PC-9 (cell line): ENCODE data around the gene ARV1. TPM values are rescaled to one million over a fixed set of nuclear protein-coding genes. Genes with fewer than 3 reads are reported as not detected.
"Not testable (repeated sequence)": the region's sequence is repeated elsewhere in the genome, so short reads cannot be mapped to it uniquely, and the experiment has no call there.

Experiments
- BruUV-seq: library from RNA; stranded (reverse); fragments of 400-500 nt; replicated peaks from 2 replicates; lab custom pipeline; 2021; lab: Mats Ljungman, UMichigan
- CTCF ChIA-PET: fragments of 300-600 bp; sonication (Branson Sonifier 250); formaldehyde crosslinking; loops from one replicate; lab custom pipeline; 2022; ENCODE audit warnings: antibody characterized with exemption; lab: Charles Lee
- POLR2A ChIA-PET: fragments of 300-600 bp; sonication (Branson Sonifier 250); formaldehyde crosslinking; loops from one replicate; lab custom pipeline; 2022; ENCODE audit warnings: antibody characterized with exemption; ENCODE audit not compliant: unreplicated experiment; lab: Charles Lee
- DNase-seq, 2 experiments: peaks; one replicate each; pipeline versions ENCODE4 v3.0.0 to v3.0.0-alpha.2; 2015 to 2022; ENCODE audit warnings: mixed read lengths in 1 of 2
- H2AFZ ChIP-seq: fragments of 200-600 bp; sonication (generic); 2 replicates; pipeline ENCODE4 v1.8.1; 2017; ENCODE audit warnings: antibody characterized with exemption
- H3F3A ChIP-seq: fragments of 200-600 bp; sonication (generic); 2 replicates; pipeline ENCODE4 v1.8.1; 2017; ENCODE audit warnings: antibody characterized with exemption, mild to moderate bottlenecking, low read depth; ENCODE audit not compliant: insufficient read depth
- H3K27ac ChIP-seq: fragments of 200-600 bp; sonication (generic); 2 replicates; pipeline ENCODE4 v1.6.1; 2016; ENCODE audit warnings: mixed run types
- H3K27me3 ChIP-seq: fragments of 200-600 bp; sonication (generic); 2 replicates; pipeline ENCODE4 v1.6.1; 2016; ENCODE audit warnings: low read depth, mixed run types; ENCODE audit not compliant: insufficient read depth
- H3K36me3 ChIP-seq: fragments of 200-600 bp; sonication (generic); 2 replicates; pipeline ENCODE4 v1.6.1; 2016; ENCODE audit warnings: low read depth, mixed run types
- H3K4me1 ChIP-seq: fragments of 200-600 bp; sonication (generic); replicated peaks from 2 replicates; pipeline ENCODE4 v1.6.1; 2016; ENCODE audit warnings: mixed run types; ENCODE audit not compliant: insufficient read depth
- H3K4me2 ChIP-seq: fragments of 200-600 bp; sonication (generic); 2 replicates; pipeline ENCODE4 v1.6.1; 2017; ENCODE audit warnings: mixed run types
- H3K4me3 ChIP-seq: fragments of 200-600 bp; sonication (generic); 2 replicates; pipeline ENCODE4 v1.6.1; 2016; ENCODE audit warnings: mixed run types
- H3K79me2 ChIP-seq: fragments of 200-600 bp; sonication (generic); 2 replicates; pipeline ENCODE4 v1.6.1; 2017; ENCODE audit warnings: low read depth, mixed run types
- H3K9me2 ChIP-seq: fragments of 200-600 bp; sonication (generic); 2 replicates; pipeline ENCODE4 v1.8.1; 2017; ENCODE audit warnings: mild to moderate bottlenecking; ENCODE audit not compliant: insufficient read depth
- H3K9me3 ChIP-seq: fragments of 200-600 bp; sonication (generic); 2 replicates; pipeline ENCODE4 v1.8.1; 2016; ENCODE audit warnings: low read depth; ENCODE audit not compliant: insufficient read depth
- H4K20me1 ChIP-seq: fragments of 200-600 bp; sonication (generic); 2 replicates; pipeline ENCODE4 v1.8.1; 2017; ENCODE audit not compliant: insufficient read depth
- EZH2 ChIP-seq: fragments of 200-600 bp; sonication (generic); IDR thresholded peaks from 2 replicates; pipeline ENCODE4 v1.8.0; 2017; ENCODE audit warnings: antibody characterized with exemption, low read depth
- intact Hi-C: fragments of 100-400 bp; cut with micrococcal nuclease; formaldehyde crosslinking; loops from one replicate; pipeline ENCODE4 v1.10.0; 2022; ENCODE audit not compliant: unreplicated experiment
- total RNA-seq: library from RNA; stranded (reverse); gene quantifications from 2 replicates; pipeline ENCODE4 v1.2.3, GENCODE V29; 2021
- TF ChIP-seq, protein P1 (sequence below): fragments of 200-600 bp; sonication (generic); conservative IDR thresholded peaks from 2 replicates; pipeline ENCODE4 v1.6.1; 2017; ENCODE audit warnings: mixed run types, antibody characterized with exemption, mild to moderate bottlenecking, moderate library complexity

ARV1 gene
- total RNA-seq, 1 experiment from 2014 or later: 12.0 TPM

DNA sequence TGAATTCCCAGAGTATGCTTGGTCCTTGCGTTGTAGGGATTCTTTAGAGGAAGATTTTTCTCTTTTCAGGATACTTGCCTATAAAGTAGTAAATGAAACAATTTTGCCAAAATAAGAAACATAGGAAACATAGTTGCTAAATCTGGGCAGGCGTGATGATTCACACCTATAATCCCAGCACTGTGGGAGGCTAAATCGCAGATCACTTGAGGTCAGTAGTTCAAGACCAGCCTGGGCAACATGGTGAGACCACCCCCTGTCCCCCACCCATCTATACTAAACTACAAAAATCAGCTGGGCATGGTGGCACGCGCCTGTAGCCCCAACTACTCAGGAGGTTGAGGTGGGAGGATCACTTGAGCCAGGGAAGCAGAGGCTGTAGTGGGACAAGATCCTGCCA, 4.9 kb downstream of the ARV1 start:
- no peak overlapping the region for H3K4me2 ChIP-seq
- POLR2A ChIA-PET: no interaction called here

DNA sequence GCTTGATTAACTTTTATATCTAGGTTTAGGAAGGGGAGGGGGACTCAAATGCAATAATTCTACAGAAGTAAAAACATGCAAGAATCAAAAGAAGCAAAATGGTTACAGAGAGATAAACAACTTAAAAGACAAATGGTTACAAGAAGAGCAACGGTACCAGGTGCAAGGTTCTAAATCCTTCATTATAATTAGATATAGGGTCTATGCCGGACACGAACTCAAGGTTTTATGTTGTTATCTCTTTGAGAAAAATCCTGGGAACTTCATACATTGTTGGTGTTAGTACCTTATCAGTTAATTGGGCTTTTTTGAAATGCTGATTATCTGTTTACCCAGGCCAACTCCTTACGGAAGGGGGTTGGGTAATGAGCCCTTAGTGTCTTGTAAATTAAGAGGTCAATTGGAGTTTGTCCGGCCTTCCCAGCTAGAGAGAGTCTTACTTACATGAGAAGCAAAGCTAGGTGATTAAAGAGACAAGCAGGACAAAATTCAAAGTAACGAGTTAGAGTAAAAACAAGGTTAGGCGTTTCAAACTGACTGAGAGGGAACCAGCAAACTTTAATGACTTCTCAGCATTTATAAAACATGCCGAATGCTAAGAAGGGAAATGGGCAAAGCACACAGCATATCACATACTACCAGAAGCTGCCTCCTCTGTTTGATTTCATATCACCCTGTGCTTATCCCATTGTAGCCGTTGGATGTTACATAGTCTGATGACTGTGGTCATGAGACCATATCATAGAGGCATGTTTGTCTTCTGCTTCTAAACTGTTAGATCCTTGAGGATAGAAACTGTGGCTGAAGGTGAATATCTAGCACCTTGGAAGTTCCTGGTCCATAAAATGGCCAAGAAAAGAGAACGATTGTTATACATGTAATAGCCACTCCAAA, 6.0 kb downstream of the ARV1 start:
- H3F3A ChIP-seq, POLR2A ChIA-PET, CTCF ChIA-PET, intact Hi-C loops, H3K27me3 ChIP-seq, H3K4me2 ChIP-seq, H4K20me1 ChIP-seq, H3K4me1 ChIP-seq, H3K27ac ChIP-seq, H3K9me2 ChIP-seq, DNase-seq, H2AFZ ChIP-seq, H3K36me3 ChIP-seq, H3K4me3 ChIP-seq, H3K9me3 ChIP-seq, BruUV-seq: not testable (repeated sequence)
- peaks cover 14% of the 10 kb centered on the region for H3K79me2 ChIP-seq

More for the DNA sequence above, 4.9 kb downstream of the ARV1 start:
- Histone ChIP-seq H2AFZ (no peak overlapping the region), H3K79me2 (peaks cover 22% of the 10 kb centered on the region), H3F3A (no peaks in the 10 kb centered on the region), H3K9me3 (no peaks in the 10 kb centered on the region), H3K27me3 (no peaks in the 10 kb centered on the region), H3K9me2 (no peaks in the 10 kb centered on the region), H4K20me1 (no peaks in the 10 kb centered on the region; the same call in 1 of the 2 replicates), H3K4me3 (no peak overlapping the region), H3K4me1 (peaks cover 8% of the 10 kb centered on the region), H3K27ac (no peak overlapping the region), H3K36me3 (no peaks in the 10 kb centered on the region)
- DNase-seq: no peak
- CTCF ChIA-PET: no interaction called here
- intact Hi-C loops: no loop called here
- BruUV-seq: no TSS peak
- TF ChIP-seq, protein P1, sequence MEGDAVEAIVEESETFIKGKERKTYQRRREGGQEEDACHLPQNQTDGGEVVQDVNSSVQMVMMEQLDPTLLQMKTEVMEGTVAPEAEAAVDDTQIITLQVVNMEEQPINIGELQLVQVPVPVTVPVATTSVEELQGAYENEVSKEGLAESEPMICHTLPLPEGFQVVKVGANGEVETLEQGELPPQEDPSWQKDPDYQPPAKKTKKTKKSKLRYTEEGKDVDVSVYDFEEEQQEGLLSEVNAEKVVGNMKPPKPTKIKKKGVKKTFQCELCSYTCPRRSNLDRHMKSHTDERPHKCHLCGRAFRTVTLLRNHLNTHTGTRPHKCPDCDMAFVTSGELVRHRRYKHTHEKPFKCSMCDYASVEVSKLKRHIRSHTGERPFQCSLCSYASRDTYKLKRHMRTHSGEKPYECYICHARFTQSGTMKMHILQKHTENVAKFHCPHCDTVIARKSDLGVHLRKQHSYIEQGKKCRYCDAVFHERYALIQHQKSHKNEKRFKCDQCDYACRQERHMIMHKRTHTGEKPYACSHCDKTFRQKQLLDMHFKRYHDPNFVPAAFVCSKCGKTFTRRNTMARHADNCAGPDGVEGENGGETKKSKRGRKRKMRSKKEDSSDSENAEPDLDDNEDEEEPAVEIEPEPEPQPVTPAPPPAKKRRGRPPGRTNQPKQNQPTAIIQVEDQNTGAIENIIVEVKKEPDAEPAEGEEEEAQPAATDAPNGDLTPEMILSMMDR: no peak
- no peak for TF ChIP-seq EZH2

DNA sequence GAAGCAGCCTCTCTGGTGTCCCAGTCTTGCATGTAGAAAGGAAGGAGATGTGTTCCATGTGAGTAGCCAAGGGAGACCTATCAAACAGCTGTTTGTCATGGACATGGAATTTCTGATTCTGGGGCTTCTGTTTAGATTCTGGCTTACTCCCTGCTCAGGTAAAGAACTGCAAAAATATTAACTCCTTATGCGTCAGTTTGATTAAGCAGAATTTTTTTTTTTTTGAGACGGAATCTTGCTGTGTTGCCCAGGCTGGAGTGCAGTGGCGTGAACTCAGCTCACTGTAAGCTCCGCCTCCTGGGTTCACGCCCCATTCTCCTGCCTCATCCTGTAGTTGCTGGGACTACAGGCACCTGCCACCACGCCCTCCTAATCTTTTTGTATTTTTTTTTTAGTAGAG, 6.8 kb downstream of the ARV1 start:
- no peak overlapping the region for H3K4me2 ChIP-seq
- intact Hi-C loops: no loop called here
- no peaks in the 10 kb centered on the region for H3K36me3 ChIP-seq
- no peak overlapping the region for H2AFZ ChIP-seq
- H3K27ac ChIP-seq: no peak overlapping the region
- no peaks in the 10 kb centered on the region for H3K9me2 ChIP-seq
- no TSS peak for BruUV-seq
- no peaks in the 10 kb centered on the region; the same call in 1 of the 2 replicates for H4K20me1 ChIP-seq
- no peaks in the 10 kb centered on the region for H3K27me3 ChIP-seq
- DNase-seq: no peak
- CTCF ChIA-PET: no interaction called here
- 0 out of 2 replicates have a peak, but pooled peaks cover 2% of the 10 kb centered on the region for H3F3A ChIP-seq
- POLR2A ChIA-PET: no interaction called here
- no peaks in the 10 kb centered on the region for H3K4me1 ChIP-seq
- H3K9me3 ChIP-seq: no peaks in the 10 kb centered on the region
- TF ChIP-seq EZH2: no peak
- TF ChIP-seq, protein P1: no peak
- peaks cover 6% of the 10 kb centered on the region for H3K79me2 ChIP-seq
- H3K4me3 ChIP-seq: no peak overlapping the region
